Left colon (tissue), 2 donors: ENCODE results near the gene TP53TG5. TPM values are rescaled to one million over a fixed set of nuclear protein-coding genes. Genes with fewer than 3 reads are reported as not detected.

Experiments used
- ATAC-seq: fragments of 200-7000 bp; cut with Tn5 transposase; one replicate; pipeline ENCODE4 v1.9.1; 2020; ENCODE audit warnings: mild to moderate bottlenecking, moderate library complexity
- DNase-seq, 2 donors: peaks; one replicate each; pipeline ENCODE4 v3.0.0-alpha.2; 2020
- intact Hi-C, 2 donors: fragments of 100-400 bp; cut with DNase I in 1 of 2; cut with micrococcal nuclease in 1 of 2; formaldehyde crosslinking; loops; one replicate each; pipeline versions ENCODE4 v1.11.2 to v1.14.0; 2022; cut with DNase I, micrococcal nuclease
- long read RNA-seq: library from polyadenylated mRNA; unstranded; transcript quantifications from one replicate; pipeline ENCODE4 v2.0.0, GENCODE V29; 2021
- total RNA-seq, 2 donors: library from RNA; stranded (reverse); fragmentation: NEBNext Ultra II Directional; extraction: Animal tissue kit (Norgen Biotek cat#: 25700); gene quantifications; one replicate each; pipeline ENCODE4 v1.2.1, GENCODE V29; 2021
- donor health status: DM: no; HTN: no; CAD: no.
- donor health status: DM: yes; HTN: yes; CAD: no.

TP53TG5 gene
- total RNA-seq = under 1 TPM; 0.59 to 0.85 TPM
- long read RNA-seq, partial matches to known transcripts = 0 of 3 reads
- long read RNA-seq, other reads (novel, unspliced or antisense) = 3 of 3 reads

GRCh38 chr20:45378191-45378590 is at the start of gene TP53TG5:
TP53TG5 (minus strand) TSS chr20:45378325; CDS start chr20:45378236, 89 bp downstream.
- ATAC-seq = no peak

GRCh38 chr20:45427236-45428149 is 49.4 kb upstream of the TP53TG5 start:
- intact Hi-C loops = no loop called here
- ATAC-seq (peak; percentile 98), DNase-seq (peak; percentile 69 to 82)

More at GRCh38 chr20:45378191-45378590, at the start of gene TP53TG5:
- intact Hi-C loops = no loop called here
- no peak for DNase-seq

GRCh38 chr20:45426320-45427016 is 48.3 kb upstream of the TP53TG5 start:
- intact Hi-C loops = no loop called here
- ATAC-seq = peak; percentile 9
- DNase-seq = no peak

- intact Hi-C loops = no loop called here
- no peak for ATAC-seq
Measured at GRCh38 chr20:45425561-45425960, 47.4 kb upstream of the TP53TG5 start.

GRCh38 chr20:45423700-45424099 is 45.6 kb upstream of the TP53TG5 start:
- ATAC-seq (no peak), DNase-seq (no peak)
- intact Hi-C loops = no loop called here

More at GRCh38 chr20:45425561-45425960, 47.4 kb upstream of the TP53TG5 start:
- DNase-seq = no peak

GRCh38 chr20:45420125-45420524 is 42.0 kb upstream of the TP53TG5 start:
- intact Hi-C loops = no loop called here
- no peak for ATAC-seq
- no peak for DNase-seq

GRCh38 chr20:45419188-45420091 is 41.3 kb upstream of the TP53TG5 start:
- DNase-seq = peak; percentile 67 to 86
- peak; percentile 82 for ATAC-seq
- intact Hi-C loops = loop anchor here in 1 of 2 donors (10.0 kb wide), 1 partner anchor 495 kb away; the partner anchor contains the start of gene PLTP

- no peak for ATAC-seq
- intact Hi-C loops = loop anchor here in 1 of 2 donors (10.0 kb wide), 1 partner anchor 498 kb away; the partner anchor contains the start of gene PLTP
- DNase-seq = no peak
Measured at GRCh38 chr20:45416917-45417316, 38.8 kb upstream of the TP53TG5 start.

- DNase-seq = peak; percentile 89 to 91
- intact Hi-C loops = loop anchor here in 1 of 2 donors (10.0 kb wide), 1 partner anchor 499 kb away; the partner anchor contains the start of gene PLTP
- ATAC-seq = peak; percentile 71
Measured at GRCh38 chr20:45415822-45416637, 37.9 kb upstream of the TP53TG5 start, which contains the start of gene PIGT. PIGT (plus strand) TSS chr20:45416141; CDS start chr20:45416157, 16 bp downstream.

- ATAC-seq (no peak), DNase-seq (no peak)
- intact Hi-C loops = loop anchor here in 1 of 2 donors (10.0 kb wide), 1 partner anchor 501 kb away; the partner anchor contains the start of gene PLTP
Measured at GRCh38 chr20:45413479-45413878, 35.4 kb upstream of the TP53TG5 start.

- no peak for DNase-seq
- ATAC-seq = no peak
- intact Hi-C loops = loop anchor here in 1 of 2 donors (10.0 kb wide), 1 partner anchor 502 kb away; the partner anchor contains the start of gene PLTP
Measured at GRCh38 chr20:45412653-45413052, 34.5 kb upstream of the TP53TG5 start.

- DNase-seq (no peak), ATAC-seq (peak; percentile 46)
- intact Hi-C loops = loop anchor here in 1 of 2 donors (10.0 kb wide), 1 partner anchor 504 kb away; the partner anchor contains the start of gene PLTP
Measured at GRCh38 chr20:45410887-45411286, 32.8 kb upstream of the TP53TG5 start.

- ATAC-seq (no peak), DNase-seq (no peak)
- intact Hi-C loops = loop anchor here in 1 of 2 donors (10.0 kb wide), 1 partner anchor 505 kb away; the partner anchor contains the start of gene PLTP
Measured at GRCh38 chr20:45409521-45410272, 31.6 kb upstream of the TP53TG5 start.

GRCh38 chr20:45408646-45409213 is 30.6 kb upstream of the TP53TG5 start:
- DNase-seq (no peak), ATAC-seq (no peak)
- intact Hi-C loops = no loop called here

GRCh38 chr20:45407783-45408645 is 29.9 kb upstream of the TP53TG5 start, which contains the start of gene DBNDD2:
DBNDD2 (plus strand) TSS chr20:45408289; CDS start chr20:45408468, 179 bp downstream.
- peak; percentile 32 to 41 for DNase-seq
- intact Hi-C loops = no loop called here
- ATAC-seq = no peak
